SW480 (cell line): ENCODE results near the gene MFAP1.
"Not testable (repeated sequence)": the region's sequence is repeated elsewhere in the genome, so short reads cannot be mapped to it uniquely, and the experiment has no call there.

Source experiments
- DNase-seq: peaks from one replicate; pipeline ENCODE4 v3.0.0-alpha.2; 2016; ENCODE audit warnings: low spot score

Gene MFAP1

GRCh38 chr15:43815064-43815463 lies 9.4 kb downstream of the MFAP1 start:
- not testable (repeated sequence) for DNase-seq

- no peak for DNase-seq
These were observed 15.4 kb downstream of the MFAP1 start for GRCh38 chr15:43808960-43809678.

GRCh38 chr15:43808435-43808950 lies 16.0 kb downstream of the MFAP1 start:
- no peak for DNase-seq

GRCh38 chr15:43802676-43803075 lies 21.8 kb downstream of the MFAP1 start:
- DNase-seq, result not testable (repeated sequence)

GRCh38 chr15:43800286-43801141 lies 24.0 kb downstream of the MFAP1 start, which contains the start of gene HYPK:
TSS of gene HYPK (plus strand) at chr15:43800599. CDS start at chr15:43800623, 24 bp downstream.
- DNase-seq, result peak; percentile 81

- no peak for DNase-seq
These were observed 24.6 kb downstream of the MFAP1 start, which contains the start of gene SERINC4 for GRCh38 chr15:43799945-43800285. TSS of gene SERINC4 (minus strand) at chr15:43800220. CDS start at chr15:43799986, 234 bp downstream.

- DNase-seq, result no peak
These were observed 25.1 kb downstream of the MFAP1 start for GRCh38 chr15:43799209-43799944.

- DNase-seq, result no peak
These were observed 27.9 kb downstream of the MFAP1 start for GRCh38 chr15:43796566-43796965.

- no peak for DNase-seq
These were observed 28.5 kb downstream of the MFAP1 start for GRCh38 chr15:43795997-43796396.

- no peak for DNase-seq
These were observed 29.3 kb downstream of the MFAP1 start for GRCh38 chr15:43795197-43795596.

- DNase-seq, result no peak
These were observed 30.0 kb downstream of the MFAP1 start for GRCh38 chr15:43794269-43795037.

- no peak for DNase-seq
These were observed 30.8 kb downstream of the MFAP1 start for GRCh38 chr15:43793647-43794046.

- DNase-seq, result no peak
These were observed 31.6 kb downstream of the MFAP1 start for GRCh38 chr15:43792761-43793476.

- peak; percentile 97 for DNase-seq
These were observed 32.3 kb downstream of the MFAP1 start, which contains the start of gene SERF2 for GRCh38 chr15:43791993-43792760. TSS of gene SERF2 (plus strand) at chr15:43792320. CDS start at chr15:43792377, 57 bp downstream.

GRCh38 chr15:43789409-43789808 lies 35.1 kb downstream of the MFAP1 start:
- DNase-seq, result no peak

- DNase-seq, result no peak
These were observed 45.5 kb downstream of the MFAP1 start for GRCh38 chr15:43779016-43779415.

GRCh38 chr15:43777267-43777914 lies 47.1 kb downstream of the MFAP1 start:
- peak; percentile 64 for DNase-seq

- DNase-seq, result peak; percentile 44
These were observed 47.7 kb downstream of the MFAP1 start, which contains the start of gene ELL3 for GRCh38 chr15:43776718-43777266. TSS of gene ELL3 (minus strand) at chr15:43776966. CDS start at chr15:43776901, 65 bp downstream.
